Superior temporal gyrus (tissue), 1 donor: ENCODE measurements around the gene C4A.
"Not testable (repeated sequence)": the region's sequence is repeated elsewhere in the genome, so short reads cannot be mapped to it uniquely, and the experiment has no call there.

Experiments
- DNase-seq: peaks from one replicate; pipeline ENCODE4 v3.0.0-alpha.2; 2016; ENCODE audit errors: extremely low spot score

The C4A gene

GRCh38 chr6:32049149-32049548 lies 67.3 kb downstream of the C4A start:
- not testable (repeated sequence) for DNase-seq

DNA sequence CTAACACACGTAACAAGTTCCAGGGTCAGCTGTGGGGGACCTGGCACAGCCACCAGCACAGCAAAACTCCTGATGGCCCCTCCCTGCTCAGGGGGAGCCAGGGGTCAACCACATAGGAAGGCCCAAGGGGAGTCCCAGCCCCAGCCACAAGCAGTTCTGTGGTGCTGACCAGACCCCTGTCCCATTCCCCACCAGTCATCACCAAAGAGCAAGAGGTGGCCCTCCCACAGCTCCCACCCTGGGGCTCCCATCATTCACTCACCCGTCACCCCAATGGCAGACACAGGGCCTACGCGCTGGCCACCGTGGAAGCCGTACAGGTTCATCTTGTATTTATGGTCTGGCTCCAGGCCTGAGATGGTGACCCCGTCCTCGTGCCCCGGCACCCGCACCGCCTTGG lies 67.9 kb downstream of the C4A start:
- not testable (repeated sequence) for DNase-seq

DNA sequence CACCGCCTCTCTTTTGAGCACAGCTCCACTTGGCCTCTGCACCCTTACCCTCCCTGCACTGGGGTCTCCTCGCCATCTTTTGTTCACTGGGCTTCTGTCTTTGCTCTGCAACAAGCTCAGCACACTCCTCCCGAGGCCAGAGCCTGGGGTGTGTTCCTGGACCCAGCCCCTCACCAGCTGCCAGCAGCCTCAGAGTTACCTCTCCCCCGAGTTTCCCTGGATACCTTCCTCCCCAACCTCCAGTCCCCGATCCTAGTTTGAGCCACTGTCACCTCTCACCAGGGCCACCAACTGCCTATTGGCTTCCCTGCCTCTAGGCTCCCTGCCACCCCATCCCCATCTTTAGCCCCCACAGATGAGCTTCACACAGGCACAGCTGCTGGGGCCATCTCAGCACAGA lies 68.7 kb downstream of the C4A start:
- DNase-seq = no peak
